ENCODE data around the gene COL23A1. TPM values are rescaled to one million over a fixed set of nuclear protein-coding genes. Genes with fewer than 3 reads are reported as not detected.
A peak's percentile ranks its signal among the peaks of the same experiment; 100 is the strongest.

The COL23A1 gene
- total RNA-seq, 1 experiment from 2014 or later, result 21.7 TPM

DNA sequence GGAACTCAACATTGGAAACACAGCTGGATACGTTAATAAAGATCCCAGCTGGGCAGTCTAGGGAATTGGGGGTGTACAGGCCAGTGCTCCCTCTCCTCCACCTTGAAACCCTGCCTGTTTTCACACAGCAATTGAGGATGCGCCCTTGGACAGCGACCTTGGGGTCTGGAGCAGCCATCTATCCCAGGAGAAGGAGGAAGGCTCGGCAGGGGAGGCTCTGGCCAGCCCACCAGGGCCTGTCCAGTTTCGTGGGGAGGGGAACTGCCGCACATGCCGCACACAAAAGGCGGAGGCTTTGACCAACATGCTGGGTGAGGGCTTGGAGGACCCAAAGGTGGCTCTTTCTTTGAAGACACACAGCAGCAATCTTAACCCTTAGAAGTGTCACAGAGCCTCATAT lies 1.4 kb downstream of the COL23A1 start:
- DNase-seq (ENCODE audit: low read depth), result no peak

- DNase-seq (ENCODE audit: low read depth), result peak; percentile 58
These were observed 2.2 kb downstream of the COL23A1 start for GRCh38 chr5:178587763-178588611.

DNA sequence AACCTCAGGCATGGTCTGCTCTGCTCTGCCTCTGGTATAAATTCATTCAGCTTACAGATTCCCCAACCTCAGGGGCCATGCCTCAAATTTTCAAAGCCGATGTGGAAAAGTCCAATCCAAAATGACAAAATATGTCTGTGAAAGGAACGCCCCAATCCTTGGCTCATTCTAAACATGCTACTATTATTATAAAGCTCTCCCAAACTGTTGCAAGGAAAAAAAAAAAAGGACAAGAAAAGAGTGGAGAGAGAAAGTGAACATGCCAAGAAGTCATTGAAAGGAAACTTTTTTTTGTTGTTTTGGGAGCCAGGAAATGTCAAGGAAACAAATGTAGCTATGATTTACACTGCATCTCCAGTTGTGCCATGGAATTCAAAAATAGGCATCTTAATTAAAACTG lies 3.8 kb downstream of the COL23A1 start:
- no peak for DNase-seq (ENCODE audit: low read depth)

- peak; percentile 76 for DNase-seq (ENCODE audit: low read depth)
These were observed 4.8 kb downstream of the COL23A1 start for GRCh38 chr5:178585421-178585820.

DNA sequence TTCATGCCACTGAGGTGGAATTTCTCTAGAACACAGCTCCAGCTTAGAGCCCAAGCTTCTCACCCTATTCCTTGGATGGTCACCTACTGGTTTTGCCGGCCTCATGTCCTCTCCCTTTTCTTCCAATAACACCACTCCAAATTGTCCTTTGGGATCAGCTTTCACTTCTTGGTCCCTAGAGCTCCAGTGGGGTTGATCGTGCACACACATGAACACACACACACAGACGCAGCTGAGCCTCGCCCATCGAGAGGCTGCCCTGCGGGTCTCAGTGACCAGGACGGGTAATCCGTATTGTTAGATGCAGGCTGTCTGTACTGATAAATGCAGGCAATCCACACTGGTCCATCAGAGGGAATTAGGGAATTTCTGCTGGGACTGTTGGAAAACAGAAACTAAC lies 6.9 kb downstream of the COL23A1 start:
- no peak for DNase-seq (ENCODE audit: low read depth)

- no peak for DNase-seq (ENCODE audit: low read depth)
These were observed 7.9 kb downstream of the COL23A1 start for GRCh38 chr5:178582291-178582690.

- no peak for DNase-seq (ENCODE audit: low read depth)
These were observed 8.6 kb downstream of the COL23A1 start for GRCh38 chr5:178581621-178582020.

DNA sequence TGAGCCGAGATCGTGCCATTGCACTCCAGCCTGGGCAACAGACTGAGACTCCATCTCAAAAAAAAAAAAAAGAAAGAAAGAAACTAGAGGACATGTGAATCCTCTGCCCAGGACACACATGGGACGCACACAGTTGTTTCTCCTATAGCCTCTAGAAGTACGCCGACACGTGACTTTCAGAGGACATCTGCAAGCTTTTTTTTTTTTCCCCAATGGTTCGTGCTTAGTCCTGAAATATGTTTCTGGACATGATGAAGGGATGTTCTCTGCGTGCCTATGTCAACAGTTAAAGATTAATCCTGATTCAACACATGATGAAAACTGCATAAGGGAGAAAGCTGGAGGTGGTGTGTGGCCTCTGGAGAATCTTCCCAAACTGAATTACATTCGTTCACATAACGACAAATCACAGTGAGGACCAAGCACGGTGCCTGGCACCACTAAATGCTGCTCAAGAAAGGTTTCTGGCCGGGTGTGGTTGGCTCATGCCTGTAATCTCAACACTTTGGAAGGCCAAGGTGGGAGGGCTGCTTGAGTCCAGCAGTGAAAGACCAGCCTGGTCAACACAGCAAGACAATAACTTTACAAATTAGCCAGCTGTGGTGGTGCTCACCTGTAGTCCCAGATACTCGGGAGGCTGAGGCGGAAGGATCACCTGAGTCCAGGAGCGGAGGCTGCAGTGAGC lies 9.8 kb downstream of the COL23A1 start:
- no peak for DNase-seq (ENCODE audit: low read depth)

GRCh38 chr5:178577944-178578343 lies 12.2 kb downstream of the COL23A1 start:
- DNase-seq (ENCODE audit: low read depth), result no peak

DNA sequence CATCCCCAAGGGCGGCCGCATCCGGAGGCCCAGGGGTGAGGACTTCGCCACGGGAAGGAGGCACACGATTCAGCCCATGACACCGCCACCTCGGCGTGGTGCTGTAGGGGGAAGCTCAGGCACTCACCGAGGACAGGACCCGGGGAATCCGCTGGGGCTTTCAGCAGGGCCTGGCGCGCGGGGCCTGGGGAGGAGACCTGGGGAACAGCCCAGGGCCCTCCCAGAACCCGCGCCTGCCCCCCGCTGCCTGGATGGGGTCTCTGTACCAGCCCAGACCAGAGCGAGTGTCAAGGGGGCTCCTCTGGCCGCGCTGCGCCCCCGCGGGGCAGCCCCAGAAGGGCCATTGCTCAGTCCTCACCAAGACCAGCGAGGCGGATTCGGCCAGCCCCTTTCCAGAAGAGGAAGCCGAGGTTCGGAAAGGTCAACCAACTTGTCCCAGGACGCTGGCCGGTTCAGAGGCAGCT lies 12.8 kb downstream of the COL23A1 start:
- no peak for DNase-seq (ENCODE audit: low read depth)

DNA sequence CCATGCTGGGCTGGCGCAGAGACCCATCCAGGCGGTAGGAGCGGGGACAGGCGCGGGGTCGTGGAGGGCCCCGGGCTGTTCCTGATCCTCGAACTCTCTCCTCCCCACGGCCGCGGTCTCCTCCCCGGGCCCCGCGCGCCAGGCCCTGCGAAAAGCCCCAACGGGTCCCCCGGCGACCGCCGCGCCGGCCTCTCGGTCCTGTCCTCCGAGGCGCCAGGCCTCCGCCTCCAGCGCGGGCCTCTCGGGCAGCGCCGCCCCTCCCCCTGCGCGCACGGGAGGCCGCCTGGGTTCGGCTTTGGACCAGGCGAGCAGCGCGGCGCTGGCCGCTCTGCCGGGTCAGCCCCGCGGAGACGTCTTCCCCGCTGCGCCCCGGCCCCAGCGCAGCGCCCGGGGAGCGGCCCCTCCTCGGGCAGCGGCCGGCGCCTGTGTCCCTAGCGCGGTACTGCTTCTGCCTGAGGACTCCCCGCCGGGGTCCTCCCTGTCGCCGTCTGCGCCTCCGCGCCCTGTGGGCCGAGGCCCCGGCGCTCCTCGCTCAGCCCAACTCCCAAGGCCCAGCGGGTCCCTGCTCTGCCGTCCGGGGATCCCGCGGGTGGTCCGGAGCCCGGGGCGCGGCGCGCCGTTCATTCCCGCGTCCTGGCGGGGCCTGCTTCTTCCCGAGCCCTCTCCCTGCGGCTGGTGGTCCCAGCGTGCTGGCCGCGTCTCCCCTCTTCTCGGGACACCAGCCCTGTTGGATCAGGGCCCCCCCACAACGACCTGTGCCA lies 13.4 kb downstream of the COL23A1 start:
- peak; percentile 39 for DNase-seq (ENCODE audit: low read depth)

GRCh38 chr5:178573216-178573615 lies 17.0 kb downstream of the COL23A1 start:
- DNase-seq (ENCODE audit: low read depth), result no peak

- no peak for DNase-seq (ENCODE audit: low read depth)
These were observed 17.6 kb downstream of the COL23A1 start for GRCh38 chr5:178572617-178573016.

- DNase-seq (ENCODE audit: low read depth), result peak; percentile 71
These were observed 20.7 kb downstream of the COL23A1 start for GRCh38 chr5:178569485-178569884.

DNA sequence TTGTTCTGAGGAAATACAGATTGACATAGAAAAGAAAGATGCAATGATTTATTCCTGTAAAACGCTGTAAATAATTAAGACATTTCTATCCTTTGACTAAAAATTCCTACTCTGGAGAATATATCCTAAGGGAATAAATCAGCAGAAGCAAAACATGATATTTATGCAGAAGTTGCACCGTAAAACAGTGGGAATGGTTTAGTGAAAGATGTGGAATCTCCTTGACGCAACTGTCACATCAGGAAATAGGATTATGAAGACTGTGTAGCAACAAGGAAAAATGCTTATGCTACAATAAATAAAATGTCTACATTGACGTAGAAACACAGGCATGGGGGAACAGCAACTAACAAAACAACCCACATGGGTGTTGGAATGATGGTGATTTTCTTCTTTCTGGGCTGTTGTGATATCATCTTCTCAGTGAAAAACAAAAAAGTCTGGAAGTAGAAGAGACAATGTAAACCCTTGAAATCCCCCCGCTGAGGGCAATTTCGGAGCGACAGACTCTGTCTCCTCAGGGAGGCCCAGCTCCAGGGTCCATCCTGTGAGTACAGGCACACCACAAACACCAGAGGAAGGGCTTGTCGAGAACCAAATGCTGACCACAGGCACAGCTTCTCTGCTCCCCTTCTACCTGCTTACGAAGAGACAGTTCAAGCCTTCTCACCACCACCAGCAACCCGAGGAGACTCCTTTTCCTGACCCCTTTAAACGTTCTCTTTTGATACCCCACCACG lies 25.2 kb downstream of the COL23A1 start:
- DNase-seq (ENCODE audit: low read depth), result no peak

DNA sequence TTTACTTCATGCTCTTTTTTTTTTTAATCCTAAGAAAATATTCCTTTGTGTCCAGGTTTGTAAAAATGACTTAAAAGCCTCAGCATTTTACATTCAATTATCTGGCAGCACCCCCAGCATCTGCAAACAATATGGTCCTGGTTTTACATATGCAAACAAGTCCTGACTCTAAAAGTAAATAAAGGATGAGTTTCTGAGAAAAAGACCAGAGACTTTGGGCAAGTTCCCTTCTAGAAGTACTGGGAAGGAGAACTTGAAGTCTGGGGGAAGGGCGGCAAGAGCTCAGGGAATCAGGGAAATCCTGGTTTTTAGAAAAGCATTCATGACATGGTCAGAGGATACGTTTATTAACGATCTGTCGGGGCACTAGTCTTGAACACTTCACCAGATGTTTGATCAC lies 25.8 kb downstream of the COL23A1 start:
- DNase-seq (ENCODE audit: low read depth), result no peak

- peak; percentile 38 for DNase-seq (ENCODE audit: low read depth)
These were observed 26.6 kb downstream of the COL23A1 start for GRCh38 chr5:178563621-178564020.

DNA sequence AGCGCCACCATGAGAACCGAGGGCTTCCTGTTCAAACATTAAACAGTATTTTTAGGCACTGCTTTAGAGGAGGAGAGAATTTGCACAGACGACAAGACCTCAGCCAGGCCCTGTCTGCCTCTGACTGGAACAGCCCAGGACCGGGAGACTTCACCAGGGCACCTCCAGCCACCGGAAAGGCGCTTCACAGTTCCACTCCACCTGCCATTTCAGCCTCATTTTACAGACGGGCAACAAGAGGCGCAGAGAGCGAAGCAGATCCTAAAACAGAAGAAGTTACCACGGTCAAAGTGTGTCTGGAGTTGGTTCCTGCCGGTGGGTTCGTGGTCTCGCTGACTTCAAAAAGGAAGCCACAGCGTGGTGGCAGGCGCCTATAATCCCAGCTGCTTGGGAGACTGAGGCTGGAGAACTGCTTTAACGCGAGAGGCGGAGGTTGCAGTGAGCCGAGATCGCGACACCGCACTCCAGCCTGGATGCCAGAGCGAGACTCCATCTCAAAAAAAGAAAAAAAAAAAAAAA lies 28.4 kb downstream of the COL23A1 start:
- DNase-seq (ENCODE audit: low read depth), result no peak

DNA sequence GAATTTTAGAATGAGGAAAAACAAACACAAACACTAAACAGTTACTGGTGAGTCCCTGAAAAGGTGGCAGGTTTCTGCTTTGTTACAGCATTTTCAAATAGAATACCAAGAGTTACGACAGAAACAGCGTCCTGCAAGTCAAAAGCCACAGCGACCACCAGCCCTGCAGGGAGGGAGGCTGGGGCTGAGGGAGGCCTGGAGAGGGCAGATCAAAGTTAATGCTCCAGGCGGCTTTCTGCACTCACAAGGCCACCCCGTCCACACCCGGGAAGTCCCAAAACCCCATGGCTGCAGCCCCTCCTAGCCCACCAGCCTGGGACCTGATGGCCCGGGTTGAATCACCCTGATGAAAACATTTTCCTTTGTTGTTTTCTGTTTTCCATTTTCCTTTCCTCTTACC lies 29.3 kb downstream of the COL23A1 start:
- DNase-seq (ENCODE audit: low read depth), result no peak

GRCh38 chr5:178557416-178557815 lies 32.8 kb downstream of the COL23A1 start:
- DNase-seq (ENCODE audit: low read depth), result no peak

DNA sequence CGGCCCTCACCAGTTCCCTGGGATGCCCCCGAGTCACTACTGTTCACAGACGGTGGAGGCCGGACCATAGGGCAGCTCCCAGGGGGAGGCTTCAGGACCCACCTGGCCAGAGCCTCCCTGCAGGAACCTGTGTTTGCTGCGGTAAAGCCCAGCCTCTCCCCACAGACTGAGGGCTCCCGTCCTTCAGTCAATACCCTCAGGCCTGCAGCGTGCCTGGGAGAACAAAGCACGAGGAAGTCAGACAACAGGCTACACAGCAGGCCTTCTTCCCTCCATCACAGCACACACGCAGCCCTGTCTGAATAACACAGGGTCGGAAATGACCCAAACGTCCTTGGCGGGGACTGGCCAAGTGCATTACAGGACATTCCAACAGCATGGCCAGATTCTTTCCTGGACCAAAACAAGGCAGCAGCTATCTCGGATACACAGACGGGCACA lies 34.4 kb downstream of the COL23A1 start:
- DNase-seq (ENCODE audit: low read depth), result no peak

Measured in Daoy (cell line).